ENCODE data around the gene DNAAF2. TPM values are rescaled to one million over a fixed set of nuclear protein-coding genes. Genes with fewer than 3 reads are reported as not detected.

DNAAF2 gene
- total and polyA plus RNA-seq, 2 of the 13 experiments (the other 11 are each of a cell fraction or from before 2014, with no cell fraction given): 6.1 to 13.6 TPM

- TF ChIP-seq PITX1 (CRISPR knock-in tag; IDR thresholded peaks at IDR 0.05): peak; percentile 88; the same call in 1 of the 2 replicates
- TF ChIP-seq ZNF746 (CRISPR knock-in tag; IDR thresholded peaks at IDR 0.05): peak; percentile 95
- TF ChIP-seq NPAS2 (CRISPR knock-in tag; IDR thresholded peaks at IDR 0.05; ENCODE audit: borderline replicate concordance): no peak
- TF ChIP-seq HOXA3 (CRISPR knock-in tag; IDR thresholded peaks at IDR 0.05): peak; percentile 76
- TF ChIP-seq, protein P1, sequence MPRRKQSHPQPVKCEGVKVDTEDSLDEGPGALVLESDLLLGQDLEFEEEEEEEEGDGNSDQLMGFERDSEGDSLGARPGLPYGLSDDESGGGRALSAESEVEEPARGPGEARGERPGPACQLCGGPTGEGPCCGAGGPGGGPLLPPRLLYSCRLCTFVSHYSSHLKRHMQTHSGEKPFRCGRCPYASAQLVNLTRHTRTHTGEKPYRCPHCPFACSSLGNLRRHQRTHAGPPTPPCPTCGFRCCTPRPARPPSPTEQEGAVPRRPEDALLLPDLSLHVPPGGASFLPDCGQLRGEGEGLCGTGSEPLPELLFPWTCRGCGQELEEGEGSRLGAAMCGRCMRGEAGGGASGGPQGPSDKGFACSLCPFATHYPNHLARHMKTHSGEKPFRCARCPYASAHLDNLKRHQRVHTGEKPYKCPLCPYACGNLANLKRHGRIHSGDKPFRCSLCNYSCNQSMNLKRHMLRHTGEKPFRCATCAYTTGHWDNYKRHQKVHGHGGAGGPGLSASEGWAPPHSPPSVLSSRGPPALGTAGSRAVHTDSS (CRISPR knock-in tag; conservative IDR thresholded peaks at IDR 0.05): no peak
- TF ChIP-seq NCOA1 (CRISPR knock-in tag; IDR thresholded peaks at IDR 0.05): no peak
- no peak for TF ChIP-seq HNF1A (IDR thresholded peaks at IDR 0.05; ENCODE audit: low read depth)
- peak; percentile 84 for TF ChIP-seq HNF1A (CRISPR knock-in tag; IDR thresholded peaks at IDR 0.05; ENCODE audit: borderline replicate concordance)
- TF ChIP-seq SRSF9 (IDR thresholded peaks at IDR 0.05; ENCODE audit: borderline replicate concordance, insufficient read depth, low read depth, low read length, poor library complexity, severe bottlenecking): no peak
- peak; percentile 46 for TF ChIP-seq IKZF4 (CRISPR knock-in tag; IDR thresholded peaks at IDR 0.05; ENCODE audit: borderline replicate concordance, low read depth, not compliant biosample characterization)
- peak; percentile 58; the same call in 1 of the 2 replicates for TF ChIP-seq ZKSCAN5 (CRISPR knock-in tag; IDR thresholded peaks at IDR 0.05)
- TF ChIP-seq TBL1XR1 (IDR thresholded peaks at IDR 0.05; ENCODE audit: borderline replicate concordance, low read length, partially characterized antibody): no peak
- no peak for TF ChIP-seq ELF4 (CRISPR knock-in tag; IDR thresholded peaks at IDR 0.05; ENCODE audit: borderline replicate concordance)
- TF ChIP-seq TP53 (CRISPR knock-in tag; conservative IDR thresholded peaks at IDR 0.05): peak; percentile 68; the same call in 1 of the 2 replicates
- TF ChIP-seq SRY (CRISPR knock-in tag; IDR thresholded peaks at IDR 0.05): peak; percentile 26
- no peak for TF ChIP-seq ZNF224 (CRISPR knock-in tag; IDR thresholded peaks at IDR 0.05)
- 0 out of 2 replicates have a peak, but pooled peaks have one; percentile 18 for TF ChIP-seq SIX4 (CRISPR knock-in tag; IDR thresholded peaks at IDR 0.05)
- TF ChIP-seq ZNF710 (CRISPR knock-in tag; IDR thresholded peaks at IDR 0.05; ENCODE audit: borderline replicate concordance): peak; percentile 88
- TF ChIP-seq SMAD3 (CRISPR knock-in tag; IDR thresholded peaks at IDR 0.05): peak; percentile 42; the same call in 1 of the 2 replicates
Observed at GRCh38 chr14:49633640-49634546, 1.2 kb downstream of the DNAAF2 start (continued).
